RPMI7951 (cell line): ENCODE results near the gene RHBG. TPM values are rescaled to one million over a fixed set of nuclear protein-coding genes. Genes with fewer than 3 reads are reported as not detected.
"Not testable (repeated sequence)": the region's sequence is repeated elsewhere in the genome, so short reads cannot be mapped to it uniquely, and the experiment has no call there.

Experiments used
- DNase-seq: peaks from one replicate; pipeline ENCODE4 v3.0.0-alpha.2; 2012; ENCODE audit warnings: low read depth
- total RNA-seq: library from RNA; depleted of rRNA; stranded (reverse); fragments of >200 nt; shearing (Covaris generic); gene quantifications from 2 replicates; pipeline ENCODE4 v1.2.3, GENCODE V29; 2014; rRNA removed

Gene RHBG, protein sequence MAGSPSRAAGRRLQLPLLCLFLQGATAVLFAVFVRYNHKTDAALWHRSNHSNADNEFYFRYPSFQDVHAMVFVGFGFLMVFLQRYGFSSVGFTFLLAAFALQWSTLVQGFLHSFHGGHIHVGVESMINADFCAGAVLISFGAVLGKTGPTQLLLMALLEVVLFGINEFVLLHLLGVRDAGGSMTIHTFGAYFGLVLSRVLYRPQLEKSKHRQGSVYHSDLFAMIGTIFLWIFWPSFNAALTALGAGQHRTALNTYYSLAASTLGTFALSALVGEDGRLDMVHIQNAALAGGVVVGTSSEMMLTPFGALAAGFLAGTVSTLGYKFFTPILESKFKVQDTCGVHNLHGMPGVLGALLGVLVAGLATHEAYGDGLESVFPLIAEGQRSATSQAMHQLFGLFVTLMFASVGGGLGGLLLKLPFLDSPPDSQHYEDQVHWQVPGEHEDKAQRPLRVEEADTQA
- total RNA-seq: not detected in 2 replicates

DNA sequence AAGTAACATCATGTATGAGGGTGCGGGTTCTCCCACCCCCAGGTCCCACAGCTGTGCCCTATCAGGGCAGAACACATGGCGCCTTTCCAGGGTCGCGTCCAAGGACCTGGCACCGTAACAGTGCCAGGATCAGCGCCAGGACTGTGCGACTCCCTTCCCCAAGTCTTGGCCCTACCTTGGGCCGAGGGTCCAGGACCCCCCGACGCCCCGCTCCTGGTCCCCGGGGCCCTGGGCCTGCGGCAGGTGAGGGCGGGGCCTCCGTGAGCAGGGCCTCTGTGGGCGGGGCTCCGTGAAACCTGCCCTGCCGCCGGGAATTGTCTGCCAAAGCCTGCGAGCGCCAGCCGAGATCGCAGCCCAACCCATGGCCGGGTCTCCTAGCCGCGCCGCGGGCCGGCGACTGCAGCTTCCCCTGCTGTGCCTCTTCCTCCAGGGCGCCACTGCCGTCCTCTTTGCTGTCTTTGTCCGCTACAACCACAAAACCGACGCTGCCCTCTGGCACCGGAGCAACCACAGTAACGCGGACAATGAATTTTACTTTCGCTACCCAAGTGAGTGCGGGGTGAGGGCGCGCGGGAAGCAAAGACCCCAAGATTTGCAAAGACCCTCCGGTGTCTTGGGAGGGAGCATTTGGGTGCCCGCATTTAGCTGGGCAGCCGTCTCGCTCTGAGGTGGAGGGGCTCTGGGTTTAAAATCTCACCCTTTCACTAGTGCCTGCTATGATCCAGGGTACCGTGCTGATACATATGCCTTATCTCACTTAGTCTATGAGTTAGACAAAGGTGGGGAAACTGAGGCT, at the start of gene RHBG:
TSS of gene RHBG (plus strand) at position 323 of the 796 bp plus-strand sequence. CDS start at position 362, 39 bp downstream.
- DNase-seq: peak; percentile 37

DNA sequence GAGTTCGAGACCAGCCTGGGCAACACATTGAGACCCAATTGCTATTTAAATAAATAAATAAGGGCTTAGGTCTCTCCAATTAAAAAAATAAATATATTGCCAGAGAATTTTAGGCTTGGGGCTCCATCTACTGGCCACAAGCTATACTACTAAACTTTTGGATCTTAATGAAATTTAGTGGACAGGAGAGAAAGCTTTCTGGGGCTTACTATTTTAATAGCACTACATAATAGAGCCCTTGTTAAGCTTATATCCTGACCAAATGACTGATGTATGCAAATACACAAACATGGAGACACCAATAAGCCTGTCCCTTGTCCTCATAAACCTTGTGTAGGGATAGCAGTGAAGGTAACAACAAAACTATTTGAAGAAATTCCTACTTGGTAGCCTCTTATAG, 49.3 kb upstream of the RHBG start:
- peak; percentile 35 for DNase-seq

GRCh38 chr1:156320560-156320959, 48.5 kb upstream of the RHBG start:
- DNase-seq: no peak

- not testable (repeated sequence) for DNase-seq
Observed at GRCh38 chr1:156323179-156323578, 45.8 kb upstream of the RHBG start.

DNA sequence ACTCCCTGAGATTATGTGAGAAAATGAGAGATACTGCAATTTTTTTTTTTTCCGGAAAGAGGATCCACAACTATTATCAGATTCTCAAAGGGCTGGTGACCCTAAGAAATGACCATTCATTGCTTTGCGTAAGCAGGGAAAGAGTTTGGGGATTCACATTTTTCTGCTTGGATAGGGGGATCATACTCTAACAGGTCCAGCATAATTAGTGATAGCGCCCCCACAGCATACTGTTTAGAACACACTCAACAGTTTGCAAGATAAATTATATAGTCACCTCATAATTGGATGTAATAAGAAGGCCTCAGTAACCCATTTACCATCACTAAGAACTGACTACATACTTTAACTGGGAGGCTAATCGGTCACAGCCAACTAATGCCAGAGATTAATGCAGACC, 32.8 kb upstream of the RHBG start:
- peak; percentile 13 for DNase-seq

GRCh38 chr1:156337052-156337887, 31.7 kb upstream of the RHBG start:
- peak; percentile 6 for DNase-seq

DNA sequence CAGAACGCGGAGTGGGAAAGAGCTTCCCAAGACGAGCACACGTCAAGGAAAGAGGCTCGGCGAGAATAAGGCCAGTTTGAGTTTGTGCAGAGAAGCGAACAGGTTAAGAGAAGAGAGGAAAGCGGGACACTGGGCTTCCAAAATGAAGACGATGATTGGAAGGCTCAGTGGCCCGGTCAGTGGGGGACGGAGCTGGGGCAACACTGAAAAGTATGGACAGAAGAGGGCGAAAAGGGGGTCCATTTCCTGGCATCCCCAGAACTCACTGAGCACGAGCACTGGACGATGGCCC, 31.2 kb upstream of the RHBG start:
- no peak for DNase-seq

GRCh38 chr1:156338180-156338976, 30.6 kb upstream of the RHBG start, which contains the start of the genes CCT3 and TSACC:
TSS of gene CCT3 (minus strand) at chr1:156338292. CDS start at chr1:156338184, 108 bp downstream.
TSS of gene TSACC (plus strand) at chr1:156338526. CDS start at chr1:156339758, 1,232 bp downstream.
- peak; percentile 99 for DNase-seq

- DNase-seq: peak; percentile 7
Observed at GRCh38 chr1:156342166-156342955, 26.6 kb upstream of the RHBG start.

GRCh38 chr1:156344409-156344808, 24.6 kb upstream of the RHBG start:
- no peak for DNase-seq

- not testable (repeated sequence) for DNase-seq
Observed at GRCh38 chr1:156346035-156346434, 23.0 kb upstream of the RHBG start.

GRCh38 chr1:156346636-156347035, 22.4 kb upstream of the RHBG start:
- DNase-seq: peak; percentile 24

DNA sequence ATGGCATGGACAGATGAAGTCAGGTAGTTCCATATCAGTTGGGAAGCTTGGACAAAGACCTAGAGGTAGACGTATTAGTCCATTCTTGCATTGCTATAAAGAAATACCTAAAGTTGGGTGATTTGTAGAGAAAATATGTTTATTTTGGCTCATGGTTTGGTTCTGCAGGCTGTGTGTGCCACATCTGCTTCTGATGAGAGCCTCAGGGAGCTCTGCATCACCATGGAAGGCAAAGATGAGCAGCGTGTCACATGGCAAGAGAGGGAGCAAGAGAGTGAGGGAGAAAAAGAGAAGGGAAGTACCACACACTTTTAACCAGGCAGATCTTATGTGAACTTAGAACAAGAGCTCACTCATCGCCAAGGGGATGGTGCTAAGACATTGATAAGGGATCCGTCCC, 21.7 kb upstream of the RHBG start:
- DNase-seq: peak; percentile 56

- DNase-seq: not testable (repeated sequence)
Observed at GRCh38 chr1:156352481-156352880, 16.5 kb upstream of the RHBG start.

DNA sequence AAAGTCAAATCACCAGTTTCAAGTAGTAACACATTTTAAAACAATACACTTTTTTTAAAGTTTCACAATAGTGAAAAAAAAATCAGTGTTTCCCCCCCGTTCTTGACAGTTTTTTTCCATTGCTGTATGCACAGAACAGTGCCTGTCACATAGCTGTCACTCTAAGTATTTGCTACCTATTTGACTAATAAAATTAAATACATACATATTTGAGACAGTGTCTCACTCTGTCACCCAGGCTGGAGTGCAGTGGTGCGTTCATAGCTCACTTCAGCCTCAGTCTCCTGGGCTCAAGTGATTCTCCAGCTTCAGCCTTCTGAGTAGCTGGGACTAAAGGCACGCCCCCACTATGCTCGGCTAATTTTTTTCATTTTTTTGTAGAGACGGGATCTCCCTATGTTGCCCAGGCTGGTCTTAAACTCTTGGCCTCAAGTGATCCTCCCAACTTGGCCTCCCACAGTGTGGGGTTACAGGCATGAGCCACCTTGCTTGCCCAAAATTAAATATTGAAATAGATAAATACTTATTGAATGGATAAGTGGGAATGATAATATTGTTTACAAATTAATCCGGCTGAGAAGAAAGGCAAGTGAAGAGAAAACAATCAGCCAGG, 12.6 kb upstream of the RHBG start:
- no peak for DNase-seq

DNA sequence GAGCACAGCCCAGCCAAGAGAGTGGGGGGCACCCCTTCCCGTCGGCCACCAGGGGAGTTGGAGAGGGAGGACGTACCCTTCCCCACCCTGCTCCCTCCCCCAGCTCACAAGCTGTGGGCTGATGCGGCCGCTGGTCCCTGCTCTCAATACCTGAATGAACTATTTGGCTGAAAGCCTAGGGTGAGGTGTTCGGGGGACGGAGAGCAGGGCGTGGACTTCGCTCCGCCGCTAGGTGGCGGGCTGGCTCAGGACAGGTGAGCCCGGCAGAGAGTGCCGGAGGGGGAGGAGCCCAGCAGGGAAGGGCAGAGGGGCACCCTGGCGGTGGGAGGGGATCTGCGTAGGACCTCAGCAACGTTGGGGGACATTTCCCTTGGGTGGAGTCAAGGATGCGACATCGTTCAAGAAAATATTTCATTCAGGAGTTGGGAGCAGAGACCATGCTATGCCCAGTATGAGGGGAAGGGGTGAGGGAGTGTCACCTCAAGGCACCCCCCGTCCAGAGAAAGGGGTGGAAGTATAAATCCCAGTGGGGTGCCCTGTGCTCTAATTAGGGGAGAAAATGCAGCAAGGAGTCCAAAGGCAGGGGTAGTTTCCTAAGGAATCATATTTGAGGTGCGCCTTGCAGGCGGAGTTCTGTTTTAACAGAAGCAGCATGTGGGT, 12.0 kb upstream of the RHBG start:
- no peak for DNase-seq

GRCh38 chr1:156357977-156358376, 11.0 kb upstream of the RHBG start:
- DNase-seq: no peak

GRCh38 chr1:156358641-156359040, 10.4 kb upstream of the RHBG start:
- no peak for DNase-seq

DNA sequence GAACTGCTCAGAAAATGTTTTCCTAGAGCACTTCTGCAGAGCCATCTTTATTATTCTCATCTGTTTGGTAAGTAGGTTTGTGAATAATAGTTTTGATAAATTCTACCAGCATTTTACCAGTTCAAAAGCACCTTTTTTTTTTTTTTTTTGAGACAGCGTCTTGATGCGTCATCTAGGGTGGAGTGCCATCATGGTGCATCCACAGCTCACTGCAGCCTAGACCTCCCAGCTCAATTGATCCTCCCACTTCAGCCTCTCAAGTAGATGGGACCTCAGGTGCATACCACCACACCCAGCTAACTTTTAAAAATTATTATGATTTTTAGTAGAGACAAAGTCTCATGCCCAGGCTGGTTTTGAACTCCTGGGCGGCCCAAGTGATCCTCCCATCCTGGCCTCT, 9.8 kb upstream of the RHBG start:
- no peak for DNase-seq
